Ureter (tissue), 1 donor: ENCODE measurements around the gene POLR3G. TPM values are rescaled to one million over a fixed set of nuclear protein-coding genes. Genes with fewer than 3 reads are reported as not detected.
A peak's percentile ranks its signal among the peaks of the same experiment; 100 is the strongest.

Experiments used
- DNase-seq: peaks from one replicate; pipeline ENCODE4 v3.0.0-alpha.2; 2020; ENCODE audit warnings: low spot score
- total RNA-seq: library from RNA; stranded (reverse); gene quantifications from one replicate; pipeline ENCODE4 v1.2.4, GENCODE V29; 2023
- donor health status: DM: yes; HTN: yes; CAD: no.

The POLR3G gene
- total RNA-seq, 1 donor from 2014 or later = 2.1 TPM

- DNase-seq = no peak
Measured at GRCh38 chr5:90503596-90503995, 28.9 kb downstream of the POLR3G start.

- no peak for DNase-seq
Measured at GRCh38 chr5:90504743-90505142, 30.1 kb downstream of the POLR3G start.

- DNase-seq = no peak
Measured at GRCh38 chr5:90506221-90506620, 31.6 kb downstream of the POLR3G start.

- DNase-seq = no peak
Measured at GRCh38 chr5:90510438-90510837, 35.8 kb downstream of the POLR3G start.

GRCh38 chr5:90514520-90514919, 39.9 kb downstream of the POLR3G start:
- no peak for DNase-seq

- DNase-seq = no peak
Measured at GRCh38 chr5:90518661-90519060, 44.0 kb downstream of the POLR3G start.

GRCh38 chr5:90519081-90519480, 44.4 kb downstream of the POLR3G start:
- no peak for DNase-seq

- DNase-seq = no peak
Measured at GRCh38 chr5:90528601-90529193, 54.0 kb downstream of the POLR3G start.

- DNase-seq = peak; percentile 99
Measured at GRCh38 chr5:90529194-90529938, 54.7 kb downstream of the POLR3G start, which contains the start of gene LYSMD3. LYSMD3 (minus strand) TSS chr5:90529584; CDS start chr5:90525289, 4,295 bp downstream.

- DNase-seq = peak; percentile 78
Measured at GRCh38 chr5:90529939-90530677, 55.4 kb downstream of the POLR3G start.

GRCh38 chr5:90530736-90531487, 56.2 kb downstream of the POLR3G start:
- DNase-seq = no peak

- no peak for DNase-seq
Measured at GRCh38 chr5:90533794-90534193, 59.1 kb downstream of the POLR3G start.

GRCh38 chr5:90534922-90535321, 60.3 kb downstream of the POLR3G start:
- no peak for DNase-seq

- DNase-seq = no peak
Measured at GRCh38 chr5:90542827-90543519, 68.3 kb downstream of the POLR3G start.

- no peak for DNase-seq
Measured at GRCh38 chr5:90545511-90545910, 70.8 kb downstream of the POLR3G start.

- no peak for DNase-seq
Measured at GRCh38 chr5:90546216-90546837, 71.7 kb downstream of the POLR3G start.

- DNase-seq = no peak
Measured at GRCh38 chr5:90547072-90547536, 72.4 kb downstream of the POLR3G start.

GRCh38 chr5:90548069-90548593, 73.5 kb downstream of the POLR3G start:
- peak; percentile 45 for DNase-seq

- no peak for DNase-seq
Measured at GRCh38 chr5:90549223-90549622, 74.6 kb downstream of the POLR3G start.

GRCh38 chr5:90549729-90550275, 75.1 kb downstream of the POLR3G start:
- no peak for DNase-seq
